DMS 273 (cell line): ENCODE measurements around the gene SHISAL1.

Experiments
- DNase-seq: peaks from one replicate; lab custom pipeline; 2025; ENCODE audit not compliant: unreplicated experiment; lab: John Stamatoyannopoulos, UW

SHISAL1 gene

DNA sequence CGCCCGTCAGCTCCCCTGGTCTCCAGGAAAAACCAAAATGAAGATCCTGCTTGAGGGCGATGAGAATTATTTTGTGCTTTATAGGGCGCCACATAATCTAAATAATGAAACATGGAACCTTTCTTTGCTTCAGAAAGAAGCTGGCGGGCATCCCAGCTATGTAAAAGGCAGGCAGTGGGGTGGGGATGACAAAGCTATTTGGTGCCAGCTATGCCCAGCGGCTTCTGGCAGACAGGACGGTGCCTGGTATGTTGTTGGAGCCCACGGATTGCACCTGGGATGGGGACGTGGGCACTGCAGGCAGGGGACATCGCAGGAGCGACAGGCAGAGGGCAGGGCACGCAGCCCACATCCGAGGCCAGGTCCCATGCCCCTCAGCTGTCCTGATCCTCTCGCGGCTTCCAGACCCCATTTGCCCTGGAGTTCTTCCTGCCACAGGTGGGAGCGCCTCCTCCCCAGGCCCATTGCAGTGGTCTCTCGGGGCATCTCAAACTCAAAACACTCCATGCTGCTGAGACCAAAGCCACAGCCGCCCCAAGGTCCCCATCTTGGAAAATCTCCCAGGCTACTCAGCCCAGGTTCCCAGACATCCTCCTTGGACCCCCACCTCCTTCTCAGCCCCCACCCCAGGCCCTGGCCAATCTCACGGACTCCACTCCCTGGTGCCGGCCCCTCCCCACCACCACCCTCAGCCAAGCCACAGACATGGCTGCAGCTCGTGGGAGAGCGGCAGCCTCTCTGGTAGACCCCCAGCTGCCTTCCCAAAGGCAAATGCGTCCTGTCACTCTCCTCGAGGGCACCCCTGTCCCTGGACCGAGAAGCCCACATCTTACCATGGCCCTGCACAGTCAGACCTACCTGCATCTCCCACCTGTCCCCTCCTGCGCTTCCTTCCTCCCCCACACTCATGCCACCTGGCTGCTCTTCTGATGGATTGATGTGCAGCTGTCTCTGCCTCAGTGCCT is 45.7 kb downstream of the SHISAL1 start:
- DNase-seq: peak; percentile 6

DNA sequence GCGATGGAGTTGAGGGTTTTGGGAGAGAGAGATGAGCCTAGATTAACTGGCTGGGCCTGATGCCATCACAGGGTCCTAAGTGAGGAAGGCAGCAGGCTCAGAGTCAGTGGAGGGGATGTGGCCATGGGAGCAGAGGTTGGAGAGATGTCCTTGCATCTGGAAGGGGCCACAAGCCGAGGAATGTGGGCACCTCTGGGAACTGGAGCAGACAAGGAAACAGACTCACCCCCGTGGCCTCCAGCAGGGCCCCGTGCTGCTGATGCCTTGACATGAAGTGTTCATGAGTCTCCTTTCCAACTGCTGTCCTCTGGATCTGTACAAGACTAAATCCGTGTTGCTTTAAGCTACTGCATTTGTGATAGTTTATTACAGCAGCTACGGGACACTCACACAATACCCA is 49.2 kb downstream of the SHISAL1 start:
- DNase-seq: no peak

DNA sequence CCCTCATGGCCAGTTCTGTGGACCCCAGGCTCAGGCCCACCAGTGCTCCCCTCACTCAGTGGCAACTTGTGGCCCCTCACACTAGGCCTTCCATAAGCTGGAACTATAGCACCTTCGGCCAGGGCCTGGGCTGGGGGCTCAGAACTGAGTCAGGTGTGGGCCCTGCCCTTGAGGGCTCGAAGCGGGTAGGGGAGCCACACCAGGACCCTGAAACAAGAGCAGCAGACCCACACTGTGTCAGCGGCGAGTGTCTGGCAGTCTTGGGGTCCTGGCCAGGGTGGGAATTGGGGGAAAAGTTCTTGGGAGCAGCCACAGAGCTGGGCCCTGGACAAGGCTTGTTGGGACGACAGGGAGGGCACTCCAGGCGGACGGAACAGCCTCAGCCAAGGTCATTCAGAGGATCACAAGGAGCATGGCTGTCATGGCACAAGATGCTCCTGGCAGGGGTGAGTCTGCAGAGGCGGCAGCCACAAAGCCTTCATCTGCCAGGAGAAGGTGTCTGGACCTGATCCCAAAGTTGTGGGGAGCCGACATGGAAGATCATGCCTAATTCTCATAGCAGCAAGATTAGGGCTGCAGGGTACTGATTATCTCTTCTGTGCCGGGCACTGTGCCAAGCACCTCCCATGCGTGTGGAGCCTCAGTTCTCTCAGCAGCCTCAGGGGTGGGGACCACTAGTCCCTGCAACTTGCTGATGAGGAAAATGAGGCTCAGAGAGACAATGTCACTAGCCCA is 50.7 kb downstream of the SHISAL1 start:
- DNase-seq: peak; percentile 43

DNA sequence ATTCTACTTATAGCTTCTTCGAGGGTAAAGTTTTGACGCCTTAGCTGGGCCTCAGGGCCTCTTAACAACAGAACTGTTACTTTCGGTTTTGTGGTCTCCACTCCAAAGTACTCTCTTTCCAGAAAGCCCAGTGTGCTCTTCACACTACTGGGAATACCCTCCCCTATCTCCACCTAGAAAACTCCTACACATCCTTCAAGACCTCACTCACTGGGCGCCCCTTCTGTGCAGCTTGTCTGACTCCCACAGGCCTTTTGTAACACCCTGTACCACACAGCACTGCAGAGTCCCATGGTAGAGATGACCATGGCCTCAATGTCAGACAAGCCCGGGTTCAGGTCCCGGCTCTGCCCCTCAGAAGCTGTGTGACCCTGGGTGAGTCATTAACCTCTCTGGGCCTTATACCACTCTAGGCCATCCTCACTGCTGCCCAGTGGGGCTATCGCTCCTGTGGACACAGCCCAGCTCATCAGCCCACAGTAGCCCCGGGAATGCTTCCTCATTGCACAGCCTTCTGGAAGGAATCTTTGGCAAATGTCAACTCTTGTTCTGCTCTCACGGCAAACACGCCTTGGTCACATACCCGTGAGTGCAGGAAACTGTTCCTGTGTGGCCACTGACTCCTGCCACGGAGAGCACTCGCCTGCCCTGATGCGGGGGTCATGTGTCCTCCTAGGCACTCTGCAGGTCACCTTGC is 51.4 kb downstream of the SHISAL1 start:
- DNase-seq: no peak

DNA sequence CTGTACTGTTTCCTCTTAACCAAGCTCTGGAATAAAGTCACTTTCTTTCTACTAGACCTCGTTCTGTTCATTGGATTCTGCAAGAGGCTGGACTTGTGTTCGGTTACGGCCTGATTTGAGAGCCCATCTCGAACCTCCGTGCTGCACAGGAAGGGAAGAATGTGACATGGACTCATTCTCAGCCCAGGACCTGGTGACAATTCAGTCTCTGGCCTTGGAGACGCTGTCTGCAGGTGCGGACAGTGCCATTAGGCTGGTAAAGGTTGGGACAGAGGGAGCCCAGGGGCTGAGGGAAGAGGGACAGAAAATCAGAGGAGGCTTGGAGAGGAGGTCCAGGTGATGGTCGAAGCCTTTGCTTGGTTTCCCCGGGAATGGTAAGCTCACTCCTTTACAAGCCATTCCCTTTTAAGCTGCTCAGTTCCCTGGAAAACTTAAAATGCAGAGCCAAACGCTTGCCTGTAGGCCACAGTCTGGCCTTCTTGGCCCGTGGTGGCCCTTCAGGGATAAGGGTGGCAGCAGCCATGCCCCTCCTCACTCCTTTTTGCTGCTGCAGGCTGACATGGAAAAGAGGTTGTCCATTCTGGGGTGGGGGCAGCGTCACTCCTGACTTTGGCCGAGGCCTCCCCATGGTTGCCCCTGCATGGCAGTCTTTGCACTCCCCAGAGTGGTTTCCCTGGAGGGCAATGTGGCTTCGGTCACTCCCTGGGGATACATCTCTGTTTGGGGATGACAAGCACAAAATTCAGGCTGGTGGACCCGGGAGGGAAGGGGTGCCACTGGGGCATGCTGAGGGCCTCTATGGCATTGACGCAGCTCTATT is 52.3 kb downstream of the SHISAL1 start:
- DNase-seq: no peak

DNA sequence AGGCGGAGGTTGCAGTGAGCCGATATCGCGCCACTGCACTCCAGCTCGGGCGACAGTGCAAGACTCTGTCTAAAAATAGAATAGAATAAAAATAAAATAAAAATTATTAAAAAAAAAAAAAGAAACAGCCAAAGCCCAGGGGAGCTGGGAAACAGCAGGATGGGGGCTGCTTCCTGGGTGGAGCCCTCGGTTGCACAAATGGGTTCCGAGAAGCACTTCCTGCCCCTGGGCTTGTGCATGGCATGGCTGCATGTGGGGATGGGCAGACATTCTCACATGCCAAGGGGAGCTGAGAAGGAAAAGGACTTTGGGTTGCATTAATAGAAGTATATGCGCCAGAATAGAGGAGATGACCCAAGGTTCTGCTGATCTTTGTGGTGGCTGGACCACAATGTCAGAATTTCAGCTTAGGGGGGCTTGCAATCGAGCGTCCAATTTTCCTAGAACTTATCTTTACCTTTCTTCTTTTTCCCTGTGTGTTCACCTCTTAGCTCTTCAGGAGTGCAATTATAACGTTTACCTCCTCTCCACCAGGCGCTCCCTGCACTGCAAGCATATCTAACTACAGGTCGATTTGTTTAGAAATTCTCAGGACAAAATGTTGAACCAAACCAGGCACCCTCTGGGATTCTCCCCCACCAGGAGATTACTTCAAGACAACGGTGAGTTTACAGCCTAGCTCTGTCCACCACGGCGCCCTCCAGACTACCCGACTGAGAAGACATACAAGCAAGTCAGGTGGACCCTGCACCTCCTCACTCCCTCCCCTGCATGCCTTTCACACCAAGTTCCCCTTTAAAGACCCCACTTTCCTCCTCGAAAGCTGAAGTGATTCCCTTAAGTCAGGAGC is 53.2 kb downstream of the SHISAL1 start:
- DNase-seq: no peak

DNA sequence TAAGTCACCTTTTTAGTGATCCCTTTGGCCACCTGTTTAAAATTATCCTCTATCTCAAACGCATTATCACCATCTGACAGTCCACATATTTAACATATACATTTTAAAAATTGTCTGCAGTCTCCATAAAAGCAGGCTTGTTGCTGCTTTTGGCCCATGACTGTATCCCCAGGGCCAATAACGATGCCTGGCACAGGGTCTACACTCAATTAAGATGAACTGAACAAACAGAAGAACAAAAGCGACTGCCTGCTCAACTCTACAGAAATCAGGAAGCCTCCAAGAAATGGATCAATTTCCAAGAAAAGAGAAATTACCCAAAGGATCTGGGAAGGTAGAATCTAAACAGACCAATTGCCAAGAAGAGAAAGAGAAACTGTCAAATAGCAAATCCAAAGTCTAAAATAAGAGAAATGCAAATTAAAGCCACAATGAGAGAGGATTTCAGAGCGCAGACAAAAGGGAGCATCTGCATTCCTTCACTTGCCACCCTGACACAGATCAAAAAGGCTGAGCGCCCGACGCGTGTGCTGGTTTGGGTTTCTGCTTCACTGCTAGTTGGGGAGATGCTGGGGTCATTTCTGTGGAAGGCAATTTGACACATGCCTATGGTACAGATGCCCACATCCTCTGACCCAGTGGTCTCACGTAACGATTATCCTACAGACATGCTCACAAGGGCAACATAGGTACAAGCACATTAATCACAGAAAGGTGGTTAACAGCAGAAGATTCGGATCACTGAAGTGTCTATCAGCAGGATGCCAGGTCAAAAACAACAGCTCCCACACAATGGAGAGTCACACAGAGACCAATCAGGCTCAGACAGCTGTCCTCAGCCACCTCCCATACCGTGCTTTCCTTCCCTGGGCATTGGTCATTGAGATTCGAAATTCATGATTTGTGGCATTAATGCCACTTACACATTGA is 55.9 kb downstream of the SHISAL1 start:
- DNase-seq: no peak

DNA sequence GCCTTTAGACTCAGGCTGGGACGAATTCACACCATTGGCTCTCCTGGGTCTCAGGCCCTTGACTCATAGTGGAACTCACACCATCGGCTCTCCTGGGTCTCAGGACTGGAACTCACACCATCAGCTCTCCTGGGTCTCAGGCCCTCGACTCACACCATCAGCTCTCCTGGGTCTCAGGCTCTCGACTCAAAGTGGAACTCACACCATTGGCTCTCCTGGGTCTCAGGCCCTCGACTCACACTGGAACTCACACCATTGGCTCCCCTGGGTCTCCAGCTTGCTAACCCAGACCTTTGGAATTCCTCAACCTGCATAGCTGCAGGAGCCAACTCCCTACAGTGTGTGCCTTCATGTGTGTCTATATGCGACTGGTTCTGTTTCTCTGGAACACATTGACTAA is 56.7 kb downstream of the SHISAL1 start:
- DNase-seq: no peak

DNA sequence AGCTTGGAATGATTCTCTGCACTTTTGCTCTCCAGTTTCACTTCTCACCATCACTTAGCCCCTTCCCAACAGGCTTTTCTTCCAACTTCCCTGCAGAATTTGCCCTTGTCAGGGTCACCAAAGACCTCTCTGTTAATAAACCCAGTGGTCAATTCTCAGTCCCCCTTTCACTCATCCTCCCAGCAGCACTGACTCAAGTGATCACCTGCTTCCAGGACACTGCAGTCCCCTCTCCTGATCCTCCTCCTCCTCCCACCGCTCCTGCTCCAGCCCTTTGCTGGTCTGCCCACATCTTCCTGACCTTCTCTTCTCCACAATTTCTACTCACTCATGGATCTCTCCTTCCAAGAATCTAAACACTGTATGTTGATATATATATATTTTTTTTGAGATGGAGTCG is 57.9 kb downstream of the SHISAL1 start:
- no peak for DNase-seq

DNA sequence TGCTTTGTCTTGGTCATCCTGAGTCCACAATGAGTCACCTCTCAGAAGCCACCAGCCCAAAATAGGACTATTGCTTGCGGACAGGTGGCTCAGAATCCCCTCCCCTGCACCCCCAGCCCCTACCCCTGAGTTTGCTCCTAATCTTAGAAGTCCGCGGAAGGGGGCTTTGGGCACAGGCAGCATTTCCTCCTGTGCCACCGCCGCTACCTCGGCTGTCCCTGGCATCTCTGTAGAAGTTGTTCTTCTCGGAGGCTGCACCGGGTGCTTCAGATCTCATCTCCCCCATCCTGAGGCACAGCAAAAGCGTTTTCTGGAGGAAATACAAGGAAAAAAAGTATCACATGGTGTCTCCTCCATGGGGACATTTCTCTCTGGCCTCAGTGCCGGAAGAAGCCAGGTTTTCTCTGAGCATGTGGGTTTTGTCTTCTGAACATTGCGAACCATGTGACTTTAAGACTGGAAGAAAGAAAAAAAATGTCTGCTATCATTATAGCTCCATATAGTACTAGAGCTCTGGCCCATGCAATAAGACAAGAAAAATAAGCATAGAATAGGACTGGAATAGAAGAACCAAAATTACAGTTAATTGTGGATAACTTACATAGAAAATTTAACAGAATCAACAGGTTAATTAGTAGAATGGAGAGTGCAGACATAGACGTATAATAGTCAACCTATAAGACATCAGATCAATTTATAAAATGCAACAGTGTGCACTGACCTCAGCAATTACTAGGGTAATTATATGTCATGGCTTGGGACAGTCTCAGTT is 63.2 kb downstream of the SHISAL1 start:
- no peak for DNase-seq

DNA sequence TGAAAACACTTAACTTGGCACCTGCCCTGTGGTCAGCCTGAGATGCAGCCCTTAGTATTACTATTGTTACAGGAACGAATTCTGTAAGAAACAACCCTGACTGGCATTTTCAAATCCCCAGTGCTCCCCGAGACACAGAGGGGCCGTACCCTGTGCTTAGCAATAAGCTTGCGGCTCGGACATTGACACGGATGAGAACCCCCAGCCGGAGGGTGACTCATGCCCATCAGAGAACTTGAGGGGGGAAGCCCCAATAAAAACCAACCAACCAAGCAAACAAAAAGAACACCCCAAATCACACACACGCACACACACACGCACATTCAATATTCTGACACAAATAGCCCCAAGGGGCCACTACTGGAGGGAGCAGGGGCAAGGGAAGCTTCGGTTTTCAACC is 63.8 kb downstream of the SHISAL1 start:
- DNase-seq: no peak

DNA sequence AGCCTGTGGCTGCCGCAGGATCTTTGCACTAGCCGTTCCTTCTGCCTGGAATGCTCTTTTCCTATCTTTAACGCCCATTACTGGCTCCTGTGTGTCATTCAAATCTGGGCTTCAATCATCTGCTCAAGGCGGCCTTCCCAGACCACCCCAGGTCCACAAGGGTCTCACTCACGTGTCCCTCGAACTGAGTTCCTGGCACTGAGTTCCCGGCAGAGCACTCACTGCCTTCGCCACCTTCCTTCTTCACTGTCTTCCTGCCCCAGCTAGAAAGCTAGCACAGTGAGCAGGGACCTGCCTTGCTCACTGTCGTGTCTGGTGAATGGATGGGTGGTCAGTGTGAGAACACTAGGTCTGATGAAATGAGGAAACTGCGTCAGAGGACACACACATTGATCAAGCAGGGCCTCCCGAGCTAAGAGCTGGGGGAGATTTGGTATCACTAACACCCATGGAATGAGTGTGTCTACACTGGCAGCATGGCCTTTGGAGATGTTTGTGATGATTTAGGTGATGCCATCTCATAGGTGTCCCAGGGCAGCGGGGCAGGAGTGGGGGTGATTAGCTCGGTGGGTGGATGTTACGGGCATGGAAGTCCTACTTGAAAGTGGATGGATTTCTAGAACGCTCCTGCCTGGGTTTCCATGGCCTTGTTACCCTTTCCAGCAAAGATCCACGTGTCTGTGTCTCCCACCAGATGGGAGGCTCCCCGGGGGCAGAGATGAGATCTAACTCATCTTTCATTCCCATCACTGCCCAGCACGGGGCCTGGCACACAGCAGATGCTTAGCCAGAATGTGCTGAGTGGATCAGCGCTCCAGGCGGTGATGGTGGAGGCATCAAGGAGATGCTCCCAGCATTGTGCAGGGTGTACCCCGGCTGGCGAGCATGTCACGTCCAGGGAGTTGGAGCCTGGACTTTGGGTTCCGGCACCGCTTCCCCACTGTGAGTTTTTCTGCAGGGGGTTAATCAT is 64.5 kb downstream of the SHISAL1 start:
- no peak for DNase-seq

DNA sequence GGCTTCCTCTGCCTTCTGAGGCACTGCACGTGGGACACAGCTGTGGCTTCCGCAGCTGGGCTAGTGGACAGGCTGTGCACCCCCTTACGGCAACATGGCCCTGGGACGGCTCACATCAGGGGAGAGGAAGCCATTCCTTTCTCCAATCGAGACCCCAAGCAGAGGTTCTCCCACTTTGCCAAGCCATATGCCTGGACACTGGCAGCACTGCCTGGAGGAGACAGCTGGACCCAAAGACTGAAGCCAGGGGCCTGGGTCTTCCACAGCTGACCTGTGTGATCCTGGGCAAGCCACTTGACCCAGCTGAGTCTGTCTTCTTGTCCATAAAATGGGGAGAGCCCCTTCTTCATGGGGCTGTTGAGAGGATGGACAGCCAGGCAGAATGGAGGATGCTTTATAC is 65.4 kb downstream of the SHISAL1 start:
- DNase-seq: no peak

DNA sequence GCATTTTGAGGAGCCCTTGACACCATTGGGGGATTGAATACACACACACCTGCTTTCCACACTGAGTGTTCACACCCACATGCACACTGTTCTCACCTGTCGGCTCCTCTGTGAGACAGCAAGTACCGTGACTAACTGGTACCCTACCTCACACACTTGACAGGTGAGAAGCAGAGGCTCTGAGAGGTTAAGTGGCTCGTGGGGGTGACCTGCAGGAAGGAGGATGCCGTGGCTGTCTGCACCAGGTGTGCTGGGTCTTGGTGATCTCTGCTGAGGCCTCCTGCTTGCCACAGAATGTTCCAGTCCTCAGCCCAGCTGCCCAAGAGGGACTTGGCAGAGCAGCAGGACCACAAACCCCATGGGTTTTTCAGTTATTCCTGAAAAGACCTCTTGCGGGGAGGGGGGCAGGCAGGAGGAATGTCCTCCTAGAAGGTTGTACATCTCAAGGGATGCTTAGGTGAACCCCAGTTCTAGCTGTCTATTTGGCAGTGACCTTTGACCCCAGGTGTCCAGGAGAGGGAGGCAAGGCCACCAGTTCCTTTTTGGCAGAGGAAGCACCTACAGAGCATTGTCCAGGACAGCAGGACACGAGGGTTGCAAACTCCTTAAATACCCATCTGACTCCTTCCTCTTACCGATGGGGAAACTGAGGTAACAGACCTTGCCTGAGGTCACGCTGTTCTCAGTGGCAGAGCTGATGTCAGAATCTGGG is 66.0 kb downstream of the SHISAL1 start:
- DNase-seq: no peak

DNA sequence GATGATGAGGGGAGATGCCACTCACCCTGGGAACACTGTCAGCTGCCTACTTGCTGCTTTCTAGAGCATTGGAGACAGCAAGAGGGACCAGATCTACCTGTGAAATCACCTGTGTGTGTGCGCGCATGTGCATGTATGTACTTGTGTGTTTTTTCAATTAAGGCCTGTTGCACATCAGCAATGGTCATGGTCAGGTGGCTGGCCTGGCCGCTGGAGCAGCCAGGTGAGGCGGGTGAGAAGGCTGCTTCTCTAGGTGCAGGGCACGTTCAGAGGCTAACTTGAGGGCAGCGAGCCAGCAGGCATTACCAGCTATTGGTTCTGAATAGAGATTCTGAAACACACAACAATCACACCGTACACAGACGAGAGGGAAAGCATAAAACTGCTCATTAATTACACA is 66.9 kb downstream of the SHISAL1 start:
- DNase-seq: no peak

DNA sequence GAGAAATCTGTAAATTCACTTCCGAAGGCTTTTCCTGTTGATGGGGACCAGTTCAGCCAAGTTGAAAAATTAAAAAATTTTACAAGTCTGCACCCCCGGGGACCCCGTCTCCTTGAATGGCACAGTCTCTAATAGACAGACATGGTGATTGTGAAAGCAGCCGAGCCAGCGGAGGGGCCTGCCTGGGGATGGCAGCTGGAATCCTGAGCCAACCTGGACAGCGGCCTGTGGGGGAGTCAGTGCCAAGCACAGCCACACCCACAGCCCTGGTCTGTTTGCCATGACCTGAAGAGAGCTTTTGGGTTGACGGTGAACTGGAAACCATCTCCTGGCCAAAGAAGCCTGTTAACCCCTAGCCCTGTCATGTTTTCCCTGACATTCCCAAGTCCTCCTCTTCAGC is 67.3 kb downstream of the SHISAL1 start:
- DNase-seq: no peak
